ENCODE data around the gene CCDC77.

The CCDC77 gene

GRCh38 chr12:447141-447540 is 45.7 kb downstream of the CCDC77 start:
- TF ChIP-seq CTCF (conservative IDR thresholded peaks at IDR 0.05; ENCODE audit: low read length), result no peak
- TF ChIP-seq EZH2phosphoT487 (IDR thresholded peaks at IDR 0.05; ENCODE audit: borderline replicate concordance), result no peak
- Histone ChIP-seq H3K36me3 (ENCODE audit: insufficient read depth, low read length) (no peaks in the 10 kb centered on the region), H3K27me3 (ENCODE audit: insufficient read depth, low read length, poor library complexity, severe bottlenecking) (no peaks in the 10 kb centered on the region), H3K9ac (ENCODE audit: low read depth, low read length, poor library complexity, severe bottlenecking) (no peak overlapping the region), H2AFZ (ENCODE audit: low read length) (no peak overlapping the region), H3K9me2 (replicated peaks; ENCODE audit: low read depth, low read length) (no peaks in the 10 kb centered on the region), H4K20me1 (ENCODE audit: insufficient read depth, low read length, poor library complexity, severe bottlenecking) (no peaks in the 10 kb centered on the region), H3K79me2 (ENCODE audit: insufficient read depth, low read length) (no peaks in the 10 kb centered on the region), H3K9me3 (ENCODE audit: insufficient read depth, low read depth, low read length) (no peaks in the 10 kb centered on the region), H3F3A (ENCODE audit: low read depth) (no peaks in the 10 kb centered on the region), H3K4me3 (ENCODE audit: low read length, poor library complexity, severe bottlenecking) (no peak overlapping the region), H3K4me2 (ENCODE audit: low read depth, low read length, poor library complexity, severe bottlenecking) (no peak overlapping the region), H3K4me1 (ENCODE audit: insufficient read depth, low read length, poor library complexity, severe bottlenecking) (no peaks in the 10 kb centered on the region)

GRCh38 chr12:449203-449602 is 47.8 kb downstream of the CCDC77 start:
- TF ChIP-seq CTCF (conservative IDR thresholded peaks at IDR 0.05; ENCODE audit: low read length), result no peak
- TF ChIP-seq EZH2phosphoT487 (IDR thresholded peaks at IDR 0.05; ENCODE audit: borderline replicate concordance), result no peak

GRCh38 chr12:450438-450837 is 49.0 kb downstream of the CCDC77 start:
- Histone ChIP-seq H3K4me1 (ENCODE audit: insufficient read depth, low read length, poor library complexity, severe bottlenecking) (no peaks in the 10 kb centered on the region), H2AFZ (ENCODE audit: low read length) (no peak overlapping the region), H3K9me3 (ENCODE audit: insufficient read depth, low read depth, low read length) (no peaks in the 10 kb centered on the region), H3K9ac (ENCODE audit: low read depth, low read length, poor library complexity, severe bottlenecking) (no peak overlapping the region), H3K4me3 (ENCODE audit: low read length, poor library complexity, severe bottlenecking) (no peak overlapping the region), H3F3A (ENCODE audit: low read depth) (peaks cover 9% of the 10 kb centered on the region; the same call in 1 of the 2 replicates), H3K9me2 (replicated peaks; ENCODE audit: low read depth, low read length) (no peaks in the 10 kb centered on the region), H3K36me3 (ENCODE audit: insufficient read depth, low read length) (no peaks in the 10 kb centered on the region), H3K79me2 (ENCODE audit: insufficient read depth, low read length) (no peaks in the 10 kb centered on the region), H4K20me1 (ENCODE audit: insufficient read depth, low read length, poor library complexity, severe bottlenecking) (no peaks in the 10 kb centered on the region), H3K4me2 (ENCODE audit: low read depth, low read length, poor library complexity, severe bottlenecking) (no peak overlapping the region), H3K27me3 (ENCODE audit: insufficient read depth, low read length, poor library complexity, severe bottlenecking) (no peaks in the 10 kb centered on the region)
- TF ChIP-seq EZH2phosphoT487 (IDR thresholded peaks at IDR 0.05; ENCODE audit: borderline replicate concordance) (no peak), CTCF (conservative IDR thresholded peaks at IDR 0.05; ENCODE audit: low read length) (no peak)

More at GRCh38 chr12:449203-449602, 47.8 kb downstream of the CCDC77 start:
- Histone ChIP-seq H3K9me2 (replicated peaks; ENCODE audit: low read depth, low read length) (no peaks in the 10 kb centered on the region), H3K9ac (ENCODE audit: low read depth, low read length, poor library complexity, severe bottlenecking) (no peak overlapping the region), H3K79me2 (ENCODE audit: insufficient read depth, low read length) (no peaks in the 10 kb centered on the region), H3K36me3 (ENCODE audit: insufficient read depth, low read length) (no peaks in the 10 kb centered on the region), H3K4me1 (ENCODE audit: insufficient read depth, low read length, poor library complexity, severe bottlenecking) (no peaks in the 10 kb centered on the region), H4K20me1 (ENCODE audit: insufficient read depth, low read length, poor library complexity, severe bottlenecking) (no peaks in the 10 kb centered on the region), H3K9me3 (ENCODE audit: insufficient read depth, low read depth, low read length) (no peaks in the 10 kb centered on the region), H3F3A (ENCODE audit: low read depth) (peaks cover 6% of the 10 kb centered on the region; the same call in 1 of the 2 replicates), H3K4me2 (ENCODE audit: low read depth, low read length, poor library complexity, severe bottlenecking) (no peak overlapping the region), H3K4me3 (ENCODE audit: low read length, poor library complexity, severe bottlenecking) (no peak overlapping the region), H2AFZ (ENCODE audit: low read length) (no peak overlapping the region), H3K27me3 (ENCODE audit: insufficient read depth, low read length, poor library complexity, severe bottlenecking) (no peaks in the 10 kb centered on the region)
